Panc1 (cell line): Measurements from ENCODE around the gene CNKSR3. TPM values are rescaled to one million over a fixed set of nuclear protein-coding genes. Genes with fewer than 3 reads are reported as not detected.
A peak's percentile ranks its signal among the peaks of the same experiment; 100 is the strongest.

Source experiments
- ATAC-seq: fragments of 200-7000 bp; cut with Tn5 transposase; 2 replicates; pipeline ENCODE4 v1.9.1; 2020; ENCODE audit warnings: mild to moderate bottlenecking, moderate library complexity
- BruUV-seq: library from RNA; stranded (reverse); fragments of 400-500 nt; replicated peaks from 2 replicates; lab custom pipeline; 2021; lab: Mats Ljungman, UMichigan
- CTCF ChIA-PET: fragments of 300-600 bp; sonication (Branson Sonifier 250); formaldehyde crosslinking; loops from one replicate; lab custom pipeline; 2022; ENCODE audit warnings: antibody characterized with exemption; lab: Charles Lee
- POLR2A ChIA-PET: fragments of 300-600 bp; sonication (Branson Sonifier 250); formaldehyde crosslinking; loops from one replicate; lab custom pipeline; 2022; ENCODE audit warnings: antibody characterized with exemption; lab: Charles Lee
- DNase-seq: peaks from one replicate; pipeline ENCODE4 v3.0.0-alpha.2; 2010; ENCODE audit warnings: low read depth, low spot score
- H3K27ac ChIP-seq: 2 replicates; pipeline ENCODE4 v1.5.1; 2011; ENCODE audit warnings: mild to moderate bottlenecking, low read length, inconsistent platforms
- H3K27me3 ChIP-seq: fragments of 200-500 bp; sonication (Bioruptor generic); 2 replicates; pipeline ENCODE4 v1.6.0; 2014; ENCODE audit warnings: low read length, inconsistent platforms; ENCODE audit not compliant: control insufficient read depth, insufficient read depth
- H3K36me3 ChIP-seq: fragments of 200-500 bp; sonication (Bioruptor generic); 2 replicates; pipeline ENCODE4 v1.5.1; 2014; ENCODE audit warnings: inconsistent platforms, mild to moderate bottlenecking, low read length, moderate library complexity; ENCODE audit not compliant: control insufficient read depth, insufficient read depth
- H3K4me1 ChIP-seq: 2 replicates; pipeline ENCODE4 v1.5.1; 2011; ENCODE audit warnings: inconsistent platforms, mild to moderate bottlenecking, low read length, moderate library complexity; ENCODE audit not compliant: control insufficient read depth, insufficient read depth
- H3K4me3 ChIP-seq, 2 experiments: 2 replicates each; pipeline ENCODE4 v1.5.1; 2011 to 2012; ENCODE audit warnings: low read depth in 2 of 2, low read length in 2 of 2, mild to moderate bottlenecking in 2 of 2, inconsistent platforms in 1 of 2, moderate library complexity in 1 of 2
- H3K9me3 ChIP-seq: fragments of 200-500 bp; sonication (Bioruptor generic); 2 replicates; pipeline ENCODE4 v1.5.1; 2014; ENCODE audit warnings: low read depth, mild to moderate bottlenecking, inconsistent platforms, low read length, moderate library complexity; ENCODE audit not compliant: control insufficient read depth, insufficient read depth
- POLR2AphosphoS5 ChIP-seq: IDR thresholded peaks from 2 replicates; pipeline ENCODE4 v1.6.1; 2012; ENCODE audit warnings: mild to moderate bottlenecking, low read depth, low read length, moderate library complexity
- SIN3A ChIP-seq: IDR thresholded peaks from 2 replicates; pipeline ENCODE4 v1.6.1; 2012; ENCODE audit warnings: low read depth, mild to moderate bottlenecking, low read length, moderate library complexity, borderline replicate concordance; ENCODE audit not compliant: insufficient read depth
- TCF7L2 ChIP-seq: IDR thresholded peaks from 2 replicates; pipeline ENCODE4 v1.6.1; 2011; ENCODE audit warnings: mild to moderate bottlenecking, low read depth, low read length, inconsistent platforms
- in situ Hi-C: cut with HindIII; loops from 2 replicates; pipeline ENCODE4 v1.10.0; 2016; ENCODE audit warnings: low sequenced_read_pairs, low pct_unique_long_range_greater_than_20kb
- intact Hi-C: fragments of 100-400 bp; cut with micrococcal nuclease; formaldehyde crosslinking; loops from one replicate; pipeline ENCODE4 v1.10.0; 2022; ENCODE audit not compliant: unreplicated experiment
- total RNA-seq: library from RNA; stranded (reverse); gene quantifications from one replicate; pipeline ENCODE4 v1.2.1, GENCODE V29; 2021; ENCODE audit not compliant: unreplicated experiment
- TF ChIP-seq, protein P1 (sequence below), 2 experiments: IDR thresholded peaks; 2 replicates each; pipeline ENCODE4 v1.6.1; 2011 to 2012; ENCODE audit warnings: low read depth in 2 of 2, control low read depth in 1 of 2, low read length in 1 of 2, mild to moderate bottlenecking in 1 of 2, moderate library complexity in 1 of 2; ENCODE audit not compliant: insufficient read depth in 1 of 2
- TF ChIP-seq, protein P2 (sequence below): fragments of 450-650 bp; IDR thresholded peaks from 2 replicates; pipeline ENCODE4 v1.5.1; 2017; ENCODE audit warnings: mild to moderate bottlenecking

The CNKSR3 gene
- total RNA-seq, 1 experiment from 2014 or later = 18.2 TPM

DNA sequence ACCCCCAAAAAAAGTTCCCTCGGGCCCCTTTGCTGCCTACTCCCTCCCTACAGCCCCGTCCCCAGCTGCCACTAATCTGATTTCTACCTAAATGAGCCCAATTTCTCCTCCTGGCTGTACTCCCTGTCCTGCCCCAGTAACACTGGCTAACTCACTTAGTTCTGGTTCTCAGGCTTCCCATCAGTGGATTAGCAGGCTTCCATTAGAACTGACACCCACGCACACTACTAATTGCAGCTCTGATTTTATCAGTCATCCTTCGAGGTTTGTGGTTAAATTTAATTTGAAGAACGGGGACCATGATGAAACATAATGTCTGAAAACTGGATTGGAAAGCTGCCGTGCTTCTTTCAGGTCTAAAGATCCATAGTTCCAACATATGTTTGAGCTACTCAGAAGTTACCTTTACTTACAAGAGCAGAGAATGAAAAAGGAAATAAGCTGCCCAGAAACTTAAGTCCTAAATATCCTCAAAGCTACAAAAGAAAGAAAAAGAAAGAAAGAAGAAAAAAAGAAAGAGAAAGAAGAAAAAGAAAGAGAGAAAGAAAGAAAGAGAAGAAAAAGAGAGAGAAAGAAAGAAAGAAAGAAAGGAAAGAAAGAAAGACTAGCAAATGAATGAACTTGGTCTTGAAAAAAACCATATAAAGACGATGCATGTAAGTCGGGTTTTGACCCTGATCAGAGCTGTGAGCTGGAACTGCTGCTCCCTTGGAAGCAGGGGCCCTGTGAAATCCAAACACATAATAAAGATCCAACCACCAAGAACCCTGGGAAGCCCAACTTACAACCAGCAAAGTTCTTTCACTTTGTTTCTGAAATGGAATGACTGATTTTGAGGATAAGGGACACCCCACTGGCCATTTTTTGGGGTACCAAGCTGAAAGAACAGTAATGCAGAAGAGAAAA lies 51.7 kb downstream of the CNKSR3 start:
- ATAC-seq (no peak), DNase-seq (no peak)
- Histone ChIP-seq H3K4me1 (no peaks in the 10 kb centered on the region; the same call in 1 of the 2 replicates), H3K9me3 (no peaks in the 10 kb centered on the region), H3K27me3 (no peaks in the 10 kb centered on the region), H3K36me3 (no peaks in the 10 kb centered on the region), H3K4me3 (no peak overlapping the region), H3K27ac (no peak overlapping the region)
- CTCF ChIA-PET = no interaction called here
- intact Hi-C loops (no loop called here), in situ Hi-C loops (no loop called here)
- POLR2A ChIA-PET = interaction anchor here (0.5 kb wide), 1 partner anchor 187 kb away, joined by 4 read pairs; no protein-coding TSS in a partner anchor
- TF ChIP-seq TCF7L2 (no peak), SIN3A (no peak), POLR2AphosphoS5 (no peak)
- TF ChIP-seq, protein P1, sequence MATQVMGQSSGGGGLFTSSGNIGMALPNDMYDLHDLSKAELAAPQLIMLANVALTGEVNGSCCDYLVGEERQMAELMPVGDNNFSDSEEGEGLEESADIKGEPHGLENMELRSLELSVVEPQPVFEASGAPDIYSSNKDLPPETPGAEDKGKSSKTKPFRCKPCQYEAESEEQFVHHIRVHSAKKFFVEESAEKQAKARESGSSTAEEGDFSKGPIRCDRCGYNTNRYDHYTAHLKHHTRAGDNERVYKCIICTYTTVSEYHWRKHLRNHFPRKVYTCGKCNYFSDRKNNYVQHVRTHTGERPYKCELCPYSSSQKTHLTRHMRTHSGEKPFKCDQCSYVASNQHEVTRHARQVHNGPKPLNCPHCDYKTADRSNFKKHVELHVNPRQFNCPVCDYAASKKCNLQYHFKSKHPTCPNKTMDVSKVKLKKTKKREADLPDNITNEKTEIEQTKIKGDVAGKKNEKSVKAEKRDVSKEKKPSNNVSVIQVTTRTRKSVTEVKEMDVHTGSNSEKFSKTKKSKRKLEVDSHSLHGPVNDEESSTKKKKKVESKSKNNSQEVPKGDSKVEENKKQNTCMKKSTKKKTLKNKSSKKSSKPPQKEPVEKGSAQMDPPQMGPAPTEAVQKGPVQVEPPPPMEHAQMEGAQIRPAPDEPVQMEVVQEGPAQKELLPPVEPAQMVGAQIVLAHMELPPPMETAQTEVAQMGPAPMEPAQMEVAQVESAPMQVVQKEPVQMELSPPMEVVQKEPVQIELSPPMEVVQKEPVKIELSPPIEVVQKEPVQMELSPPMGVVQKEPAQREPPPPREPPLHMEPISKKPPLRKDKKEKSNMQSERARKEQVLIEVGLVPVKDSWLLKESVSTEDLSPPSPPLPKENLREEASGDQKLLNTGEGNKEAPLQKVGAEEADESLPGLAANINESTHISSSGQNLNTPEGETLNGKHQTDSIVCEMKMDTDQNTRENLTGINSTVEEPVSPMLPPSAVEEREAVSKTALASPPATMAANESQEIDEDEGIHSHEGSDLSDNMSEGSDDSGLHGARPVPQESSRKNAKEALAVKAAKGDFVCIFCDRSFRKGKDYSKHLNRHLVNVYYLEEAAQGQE (IDR thresholded peaks at IDR 0.05; ENCODE audit: insufficient read depth in 1 of 2, low read depth in 2 of 2, low read length in 1 of 2) = no peak
- TF ChIP-seq, protein P2, sequence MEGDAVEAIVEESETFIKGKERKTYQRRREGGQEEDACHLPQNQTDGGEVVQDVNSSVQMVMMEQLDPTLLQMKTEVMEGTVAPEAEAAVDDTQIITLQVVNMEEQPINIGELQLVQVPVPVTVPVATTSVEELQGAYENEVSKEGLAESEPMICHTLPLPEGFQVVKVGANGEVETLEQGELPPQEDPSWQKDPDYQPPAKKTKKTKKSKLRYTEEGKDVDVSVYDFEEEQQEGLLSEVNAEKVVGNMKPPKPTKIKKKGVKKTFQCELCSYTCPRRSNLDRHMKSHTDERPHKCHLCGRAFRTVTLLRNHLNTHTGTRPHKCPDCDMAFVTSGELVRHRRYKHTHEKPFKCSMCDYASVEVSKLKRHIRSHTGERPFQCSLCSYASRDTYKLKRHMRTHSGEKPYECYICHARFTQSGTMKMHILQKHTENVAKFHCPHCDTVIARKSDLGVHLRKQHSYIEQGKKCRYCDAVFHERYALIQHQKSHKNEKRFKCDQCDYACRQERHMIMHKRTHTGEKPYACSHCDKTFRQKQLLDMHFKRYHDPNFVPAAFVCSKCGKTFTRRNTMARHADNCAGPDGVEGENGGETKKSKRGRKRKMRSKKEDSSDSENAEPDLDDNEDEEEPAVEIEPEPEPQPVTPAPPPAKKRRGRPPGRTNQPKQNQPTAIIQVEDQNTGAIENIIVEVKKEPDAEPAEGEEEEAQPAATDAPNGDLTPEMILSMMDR = no peak
- BruUV-seq = no TSS peak

DNA sequence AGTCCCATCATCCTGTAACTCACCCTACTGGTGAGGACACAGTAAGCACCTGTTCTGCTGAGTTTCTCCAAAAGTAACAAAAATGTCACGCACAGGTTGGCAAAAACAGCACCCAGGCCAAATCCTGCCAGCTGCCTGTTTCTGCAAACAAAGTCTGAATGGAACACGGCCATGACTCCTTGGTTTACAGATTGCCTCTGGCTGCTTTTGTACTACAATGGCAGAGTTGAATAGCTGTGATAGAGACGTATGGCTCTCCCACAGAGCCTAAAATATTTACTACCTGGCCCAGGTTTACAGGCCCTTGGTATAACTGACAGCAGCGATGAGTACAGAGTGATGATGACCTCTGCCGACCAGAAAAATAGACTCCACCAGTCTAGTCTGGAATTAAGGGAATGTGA lies 52.6 kb downstream of the CNKSR3 start:
- H3K27ac ChIP-seq = no peak overlapping the region
- TF ChIP-seq POLR2AphosphoS5 (no peak), TCF7L2 (no peak), SIN3A (no peak)
- TF ChIP-seq, protein P2 = no peak
- TF ChIP-seq, protein P1 (IDR thresholded peaks at IDR 0.05; ENCODE audit: insufficient read depth in 1 of 2, low read depth in 2 of 2, low read length in 1 of 2) = no peak
- no TSS peak for BruUV-seq
- DNase-seq = no peak
- no peaks in the 10 kb centered on the region; the same call in 1 of the 2 replicates for H3K4me1 ChIP-seq
- intact Hi-C loops (no loop called here), in situ Hi-C loops (no loop called here)
- CTCF ChIA-PET = no interaction called here
- H3K27me3 ChIP-seq = no peaks in the 10 kb centered on the region
- no peak overlapping the region for H3K4me3 ChIP-seq
- POLR2A ChIA-PET = no interaction called here
- H3K36me3 ChIP-seq = no peaks in the 10 kb centered on the region
- ATAC-seq = peak; percentile 45; the same call in 1 of the 2 replicates
- no peaks in the 10 kb centered on the region for H3K9me3 ChIP-seq
